HEK293 (cell line): Measurements from ENCODE around the gene FAM110D.

ENCODE experiments used
- FEZF1 ChIP-seq: fragments of 450-650 bp; formaldehyde crosslinking; IDR thresholded peaks from 2 replicates; pipeline ENCODE4 v1.5.1; 2016; ENCODE audit warnings: missing biosample characterization, missing genetic modification characterization
- GLI4 ChIP-seq: fragments of 450-650 bp; formaldehyde crosslinking; IDR thresholded peaks from 2 replicates; pipeline ENCODE4 v1.5.1; 2016; ENCODE audit warnings: missing biosample characterization, missing genetic modification characterization
- HOXC10 ChIP-seq: sonication (generic); formaldehyde crosslinking; IDR thresholded peaks from 2 replicates; pipeline ENCODE4 v1.8.1; 2023; ENCODE audit warnings: mild to moderate bottlenecking, missing genetic modification reagents
- KLF1 ChIP-seq: fragments of 450-650 bp; formaldehyde crosslinking; IDR thresholded peaks from 2 replicates; pipeline ENCODE4 v1.5.1; 2016; ENCODE audit warnings: missing biosample characterization, missing genetic modification characterization
- KLF10 ChIP-seq: fragments of 450-650 bp; IDR thresholded peaks from 2 replicates; pipeline ENCODE4 v1.5.1; 2018; ENCODE audit warnings: missing biosample characterization, mild to moderate bottlenecking, missing genetic modification characterization
- KLF16 ChIP-seq: fragments of 450-650 bp; formaldehyde crosslinking; IDR thresholded peaks from 2 replicates; pipeline ENCODE4 v1.5.1; 2017; ENCODE audit warnings: missing biosample characterization, missing genetic modification characterization
- KLF8 ChIP-seq: fragments of 450-650 bp; formaldehyde crosslinking; IDR thresholded peaks from 2 replicates; pipeline ENCODE4 v1.5.1; 2016; ENCODE audit warnings: missing biosample characterization, missing genetic modification characterization
- KLF9 ChIP-seq: fragments of 450-650 bp; formaldehyde crosslinking; IDR thresholded peaks from 2 replicates; pipeline ENCODE4 v1.5.1; 2016; ENCODE audit warnings: missing biosample characterization, missing genetic modification characterization, low read depth
- OSR2 ChIP-seq: fragments of 450-650 bp; formaldehyde crosslinking; IDR thresholded peaks from 2 replicates; pipeline ENCODE4 v1.5.1; 2016; ENCODE audit warnings: missing biosample characterization, missing genetic modification characterization
- YY1 ChIP-seq: fragments of 450-650 bp; formaldehyde crosslinking; IDR thresholded peaks from 2 replicates; pipeline ENCODE4 v1.5.1; 2018; ENCODE audit warnings: missing biosample characterization, missing genetic modification characterization
- ZBTB17 ChIP-seq: fragments of 450-650 bp; formaldehyde crosslinking; IDR thresholded peaks from 2 replicates; pipeline ENCODE4 v1.5.1; 2016; ENCODE audit warnings: missing biosample characterization, missing genetic modification characterization
- ZEB2 ChIP-seq: fragments of 450-650 bp; formaldehyde crosslinking; IDR thresholded peaks from 2 replicates; pipeline ENCODE4 v1.5.1; 2016; ENCODE audit warnings: missing biosample characterization, missing genetic modification characterization
- ZNF155 ChIP-seq: fragments of 450-650 bp; formaldehyde crosslinking; IDR thresholded peaks from 2 replicates; pipeline ENCODE4 v1.5.1; 2016; ENCODE audit warnings: missing biosample characterization, missing genetic modification characterization
- ZNF174 ChIP-seq: fragments of 450-650 bp; formaldehyde crosslinking; IDR thresholded peaks from 2 replicates; pipeline ENCODE4 v1.5.0; 2017; ENCODE audit warnings: missing biosample characterization, mild to moderate bottlenecking, missing genetic modification characterization
- ZNF335 ChIP-seq: fragments of 450-650 bp; formaldehyde crosslinking; conservative IDR thresholded peaks from 2 replicates; pipeline ENCODE4 v1.5.1; 2016; ENCODE audit warnings: missing biosample characterization, missing genetic modification characterization
- ZNF341 ChIP-seq: fragments of 450-650 bp; formaldehyde crosslinking; IDR thresholded peaks from 2 replicates; pipeline ENCODE4; 2016; ENCODE audit warnings: low read depth, missing biosample characterization, missing genetic modification characterization
- ZNF423 ChIP-seq: fragments of 450-650 bp; formaldehyde crosslinking; IDR thresholded peaks from 2 replicates; pipeline ENCODE4 v1.5.1; 2016; ENCODE audit warnings: missing biosample characterization, missing genetic modification characterization
- ZNF514 ChIP-seq: fragments of 450-650 bp; formaldehyde crosslinking; IDR thresholded peaks from 2 replicates; pipeline ENCODE4 v1.5.1; 2016; ENCODE audit warnings: missing biosample characterization, missing genetic modification characterization
- ZNF560 ChIP-seq: fragments of 450-650 bp; formaldehyde crosslinking; IDR thresholded peaks from 2 replicates; pipeline ENCODE4 v1.5.1; 2017; ENCODE audit warnings: missing biosample characterization, missing genetic modification characterization, borderline replicate concordance
- ZNF610 ChIP-seq: fragments of 450-650 bp; formaldehyde crosslinking; IDR thresholded peaks from 2 replicates; pipeline ENCODE4 v1.5.1; 2016; ENCODE audit warnings: missing biosample characterization, missing genetic modification characterization, borderline replicate concordance
- ZNF626 ChIP-seq: fragments of 450-650 bp; sonication (Bioruptor Pico); formaldehyde crosslinking; IDR thresholded peaks from 2 replicates; pipeline ENCODE4 v1.5.1; 2018; ENCODE audit warnings: missing biosample characterization, missing genetic modification characterization, inconsistent platforms
- ZNF629 ChIP-seq: fragments of 450-650 bp; formaldehyde crosslinking; IDR thresholded peaks from 2 replicates; pipeline ENCODE4 v1.5.1; 2017; ENCODE audit warnings: missing biosample characterization, missing genetic modification characterization
- ZSCAN23 ChIP-seq: fragments of 450-650 bp; formaldehyde crosslinking; IDR thresholded peaks from 2 replicates; pipeline ENCODE4 v1.5.1; 2016; ENCODE audit warnings: missing biosample characterization, missing genetic modification characterization
- ZXDB ChIP-seq: fragments of 450-650 bp; formaldehyde crosslinking; IDR thresholded peaks from 2 replicates; pipeline ENCODE4 v1.5.1; 2016; ENCODE audit warnings: missing biosample characterization, missing genetic modification characterization
- TF ChIP-seq, protein P1 (sequence below): fragments of 450-650 bp; formaldehyde crosslinking; IDR thresholded peaks from 2 replicates; pipeline ENCODE4 v1.5.1; 2017; ENCODE audit warnings: missing biosample characterization, missing genetic modification characterization
- TF ChIP-seq, protein P2 (sequence below): fragments of 450-650 bp; formaldehyde crosslinking; IDR thresholded peaks from 2 replicates; pipeline ENCODE4 v1.5.1; 2017; ENCODE audit warnings: missing biosample characterization, missing genetic modification characterization
- TF ChIP-seq, protein P3 (sequence below): fragments of 450-650 bp; formaldehyde crosslinking; IDR thresholded peaks from 2 replicates; pipeline ENCODE4 v1.5.0; 2017; ENCODE audit warnings: missing biosample characterization, missing genetic modification characterization, borderline replicate concordance
- TF ChIP-seq, protein P4 (sequence below): fragments of 450-650 bp; formaldehyde crosslinking; IDR thresholded peaks from 2 replicates; pipeline ENCODE4 v1.5.1; 2016; ENCODE audit warnings: missing biosample characterization, missing genetic modification characterization
- TF ChIP-seq, protein P5 (sequence below): fragments of 450-650 bp; formaldehyde crosslinking; IDR thresholded peaks from 2 replicates; pipeline ENCODE4 v1.5.1; 2016; ENCODE audit warnings: missing biosample characterization, missing genetic modification characterization

Gene FAM110D

DNA sequence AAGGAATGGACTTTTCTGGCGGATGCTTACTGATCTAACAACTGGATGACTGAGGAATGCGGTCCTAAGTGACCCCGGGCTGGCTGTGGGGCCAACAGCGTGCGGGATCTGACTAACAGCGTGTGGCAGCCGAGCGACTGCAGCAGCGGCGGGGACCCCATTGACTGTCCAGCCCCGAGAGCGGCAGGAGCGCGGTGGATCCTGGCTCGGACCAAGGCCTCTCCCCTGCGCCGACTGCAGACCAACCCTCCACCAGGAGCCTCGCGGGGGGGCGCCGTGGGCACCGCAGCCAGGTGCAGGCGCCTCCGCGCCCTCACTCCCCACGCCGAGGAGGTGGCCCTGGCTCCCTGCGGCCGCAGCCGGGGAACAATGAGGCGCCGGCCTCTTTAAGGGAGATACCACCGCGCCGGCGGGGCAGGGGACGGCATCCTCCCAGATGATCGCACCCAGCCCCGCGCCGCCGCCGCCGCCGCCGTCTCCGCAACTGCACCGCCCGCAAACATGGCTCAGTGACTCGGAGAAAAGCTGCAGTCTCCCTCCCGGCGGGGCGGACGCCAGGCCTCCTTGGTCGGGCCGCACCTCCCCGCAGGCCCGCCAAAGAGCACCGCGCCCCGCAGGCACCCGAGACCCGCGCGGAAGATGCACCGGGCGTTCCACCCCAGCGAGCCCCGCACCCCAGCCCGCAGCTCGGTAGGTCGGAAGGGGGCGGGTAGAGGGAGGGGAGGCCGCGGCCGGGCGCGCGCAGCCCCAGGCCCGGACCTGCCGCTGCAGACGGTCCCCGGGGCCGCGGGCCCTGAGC lies 47.9 kb upstream of the FAM110D start (continued):
- TF ChIP-seq, protein P1, sequence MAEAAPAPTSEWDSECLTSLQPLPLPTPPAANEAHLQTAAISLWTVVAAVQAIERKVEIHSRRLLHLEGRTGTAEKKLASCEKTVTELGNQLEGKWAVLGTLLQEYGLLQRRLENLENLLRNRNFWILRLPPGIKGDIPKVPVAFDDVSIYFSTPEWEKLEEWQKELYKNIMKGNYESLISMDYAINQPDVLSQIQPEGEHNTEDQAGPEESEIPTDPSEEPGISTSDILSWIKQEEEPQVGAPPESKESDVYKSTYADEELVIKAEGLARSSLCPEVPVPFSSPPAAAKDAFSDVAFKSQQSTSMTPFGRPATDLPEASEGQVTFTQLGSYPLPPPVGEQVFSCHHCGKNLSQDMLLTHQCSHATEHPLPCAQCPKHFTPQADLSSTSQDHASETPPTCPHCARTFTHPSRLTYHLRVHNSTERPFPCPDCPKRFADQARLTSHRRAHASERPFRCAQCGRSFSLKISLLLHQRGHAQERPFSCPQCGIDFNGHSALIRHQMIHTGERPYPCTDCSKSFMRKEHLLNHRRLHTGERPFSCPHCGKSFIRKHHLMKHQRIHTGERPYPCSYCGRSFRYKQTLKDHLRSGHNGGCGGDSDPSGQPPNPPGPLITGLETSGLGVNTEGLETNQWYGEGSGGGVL (tag by site-specific recombination), result peak; percentile 50; the same call in 1 of the 2 replicates
- TF ChIP-seq ZNF341 (peak; percentile 74), ZSCAN23 (0 out of 2 replicates have a peak, but pooled peaks have one; percentile 53), KLF1 (tag by site-specific recombination) (peak; percentile 19; the same call in 1 of the 2 replicates), KLF10 (tag by site-specific recombination) (peak; percentile 14; the same call in 1 of the 2 replicates), KLF8 (tag by site-specific recombination) (peak; percentile 67; the same call in 1 of the 2 replicates), ZNF626 (tag by site-specific recombination) (no peak), ZEB2 (tag by site-specific recombination) (peak; percentile 76), ZNF335 (tag by site-specific recombination) (peak; percentile 86), HOXC10 (CRISPR knock-in tag) (0 out of 2 replicates have a peak, but pooled peaks have one; percentile 56), KLF16 (tag by site-specific recombination) (peak; percentile 41; the same call in 1 of the 2 replicates), KLF9 (tag by site-specific recombination) (0 out of 2 replicates have a peak, but pooled peaks have one; percentile 22), ZNF629 (0 out of 2 replicates have a peak, but pooled peaks have one; percentile 38), FEZF1 (tag by site-specific recombination) (no peak), OSR2 (tag by site-specific recombination) (no peak), ZNF155 (tag by site-specific recombination) (no peak), GLI4 (tag by site-specific recombination) (no peak), ZXDB (peak; percentile 77), YY1 (tag by site-specific recombination) (0 out of 2 replicates have a peak, but pooled peaks have one; percentile 29), ZNF423 (peak; percentile 24; the same call in 1 of the 2 replicates), ZNF514 (tag by site-specific recombination) (no peak), ZBTB17 (tag by site-specific recombination) (peak; percentile 77), ZNF610 (tag by site-specific recombination) (peak; percentile 65; the same call in 1 of the 2 replicates), ZNF560 (tag by site-specific recombination) (no peak; the same call in 1 of the 2 replicates), ZNF174 (no peak)
- TF ChIP-seq, protein P2, sequence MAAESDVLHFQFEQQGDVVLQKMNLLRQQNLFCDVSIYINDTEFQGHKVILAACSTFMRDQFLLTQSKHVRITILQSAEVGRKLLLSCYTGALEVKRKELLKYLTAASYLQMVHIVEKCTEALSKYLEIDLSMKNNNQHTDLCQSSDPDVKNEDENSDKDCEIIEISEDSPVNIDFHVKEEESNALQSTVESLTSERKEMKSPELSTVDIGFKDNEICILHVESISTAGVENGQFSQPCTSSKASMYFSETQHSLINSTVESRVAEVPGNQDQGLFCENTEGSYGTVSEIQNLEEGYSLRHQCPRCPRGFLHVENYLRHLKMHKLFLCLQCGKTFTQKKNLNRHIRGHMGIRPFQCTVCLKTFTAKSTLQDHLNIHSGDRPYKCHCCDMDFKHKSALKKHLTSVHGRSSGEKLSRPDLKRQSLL (tag by site-specific recombination), result no peak
- TF ChIP-seq, protein P3, sequence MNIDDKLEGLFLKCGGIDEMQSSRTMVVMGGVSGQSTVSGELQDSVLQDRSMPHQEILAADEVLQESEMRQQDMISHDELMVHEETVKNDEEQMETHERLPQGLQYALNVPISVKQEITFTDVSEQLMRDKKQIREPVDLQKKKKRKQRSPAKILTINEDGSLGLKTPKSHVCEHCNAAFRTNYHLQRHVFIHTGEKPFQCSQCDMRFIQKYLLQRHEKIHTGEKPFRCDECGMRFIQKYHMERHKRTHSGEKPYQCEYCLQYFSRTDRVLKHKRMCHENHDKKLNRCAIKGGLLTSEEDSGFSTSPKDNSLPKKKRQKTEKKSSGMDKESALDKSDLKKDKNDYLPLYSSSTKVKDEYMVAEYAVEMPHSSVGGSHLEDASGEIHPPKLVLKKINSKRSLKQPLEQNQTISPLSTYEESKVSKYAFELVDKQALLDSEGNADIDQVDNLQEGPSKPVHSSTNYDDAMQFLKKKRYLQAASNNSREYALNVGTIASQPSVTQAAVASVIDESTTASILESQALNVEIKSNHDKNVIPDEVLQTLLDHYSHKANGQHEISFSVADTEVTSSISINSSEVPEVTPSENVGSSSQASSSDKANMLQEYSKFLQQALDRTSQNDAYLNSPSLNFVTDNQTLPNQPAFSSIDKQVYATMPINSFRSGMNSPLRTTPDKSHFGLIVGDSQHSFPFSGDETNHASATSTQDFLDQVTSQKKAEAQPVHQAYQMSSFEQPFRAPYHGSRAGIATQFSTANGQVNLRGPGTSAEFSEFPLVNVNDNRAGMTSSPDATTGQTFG (tag by site-specific recombination), result no peak
- TF ChIP-seq, protein P4, sequence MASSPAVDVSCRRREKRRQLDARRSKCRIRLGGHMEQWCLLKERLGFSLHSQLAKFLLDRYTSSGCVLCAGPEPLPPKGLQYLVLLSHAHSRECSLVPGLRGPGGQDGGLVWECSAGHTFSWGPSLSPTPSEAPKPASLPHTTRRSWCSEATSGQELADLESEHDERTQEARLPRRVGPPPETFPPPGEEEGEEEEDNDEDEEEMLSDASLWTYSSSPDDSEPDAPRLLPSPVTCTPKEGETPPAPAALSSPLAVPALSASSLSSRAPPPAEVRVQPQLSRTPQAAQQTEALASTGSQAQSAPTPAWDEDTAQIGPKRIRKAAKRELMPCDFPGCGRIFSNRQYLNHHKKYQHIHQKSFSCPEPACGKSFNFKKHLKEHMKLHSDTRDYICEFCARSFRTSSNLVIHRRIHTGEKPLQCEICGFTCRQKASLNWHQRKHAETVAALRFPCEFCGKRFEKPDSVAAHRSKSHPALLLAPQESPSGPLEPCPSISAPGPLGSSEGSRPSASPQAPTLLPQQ, result peak; percentile 95; the same call in 1 of the 2 replicates
- TF ChIP-seq, protein P5, sequence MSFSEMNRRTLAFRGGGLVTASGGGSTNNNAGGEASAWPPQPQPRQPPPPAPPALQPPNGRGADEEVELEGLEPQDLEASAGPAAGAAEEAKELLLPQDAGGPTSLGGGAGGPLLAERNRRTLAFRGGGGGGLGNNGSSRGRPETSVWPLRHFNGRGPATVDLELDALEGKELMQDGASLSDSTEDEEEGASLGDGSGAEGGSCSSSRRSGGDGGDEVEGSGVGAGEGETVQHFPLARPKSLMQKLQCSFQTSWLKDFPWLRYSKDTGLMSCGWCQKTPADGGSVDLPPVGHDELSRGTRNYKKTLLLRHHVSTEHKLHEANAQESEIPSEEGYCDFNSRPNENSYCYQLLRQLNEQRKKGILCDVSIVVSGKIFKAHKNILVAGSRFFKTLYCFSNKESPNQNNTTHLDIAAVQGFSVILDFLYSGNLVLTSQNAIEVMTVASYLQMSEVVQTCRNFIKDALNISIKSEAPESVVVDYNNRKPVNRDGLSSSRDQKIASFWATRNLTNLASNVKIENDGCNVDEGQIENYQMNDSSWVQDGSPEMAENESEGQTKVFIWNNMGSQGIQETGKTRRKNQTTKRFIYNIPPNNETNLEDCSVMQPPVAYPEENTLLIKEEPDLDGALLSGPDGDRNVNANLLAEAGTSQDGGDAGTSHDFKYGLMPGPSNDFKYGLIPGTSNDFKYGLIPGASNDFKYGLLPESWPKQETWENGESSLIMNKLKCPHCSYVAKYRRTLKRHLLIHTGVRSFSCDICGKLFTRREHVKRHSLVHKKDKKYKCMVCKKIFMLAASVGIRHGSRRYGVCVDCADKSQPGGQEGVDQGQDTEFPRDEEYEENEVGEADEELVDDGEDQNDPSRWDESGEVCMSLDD (tag by site-specific recombination), result peak; percentile 83
